ENCODE measurements around the gene AUTS2. TPM values are rescaled to one million over a fixed set of nuclear protein-coding genes. Genes with fewer than 3 reads are reported as not detected.

Gene AUTS2
- total and polyA plus RNA-seq, 4 donors = 4.9 to 24.4 (median 7.0) TPM

DNA sequence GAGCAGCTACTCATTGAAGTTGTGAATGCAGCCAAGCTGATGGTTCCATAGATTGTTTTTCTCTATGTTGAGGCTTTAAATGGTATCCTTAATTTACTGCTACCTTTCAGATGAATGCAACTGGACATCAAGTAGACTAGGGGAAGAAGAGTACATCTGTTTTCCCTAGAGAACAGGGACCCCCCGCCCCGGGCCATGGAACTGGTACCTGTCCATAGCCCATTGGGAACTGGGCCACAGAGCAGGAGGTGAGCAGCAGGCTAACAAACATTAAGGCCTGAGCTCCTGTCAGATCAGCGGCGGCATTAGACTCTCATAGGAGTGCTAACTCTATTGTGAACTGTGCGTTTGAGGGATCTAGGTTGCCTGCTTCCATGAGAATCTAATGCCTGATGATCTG lies 391.3 kb downstream of the AUTS2 start:
- no peak overlapping the region for H3K4me3 ChIP-seq (ENCODE audit: low read depth in 1 of 3, low read length in 3 of 3)
- no peak for DNase-seq (ENCODE audit: low spot score)
- 97% methylated on average over 5 of the region's 5 CpGs for WGBS
- no peaks in the 10 kb centered on the region for H3K36me3 ChIP-seq (ENCODE audit: control insufficient read depth in 4 of 4, insufficient read depth in 3 of 4, low read depth in 1 of 4, low read length in 3 of 4)
- H3K4me1 ChIP-seq (ENCODE audit: control insufficient read depth in 4 of 4, insufficient read depth in 4 of 4, low read length in 3 of 4) = peaks cover 0 to under 1% (median 0%) of the 10 kb centered on the region in 4 donors
- H3K27me3 ChIP-seq (ENCODE audit: control insufficient read depth in 4 of 4, insufficient read depth in 4 of 4, low read length in 3 of 4) = no peaks in the 10 kb centered on the region
- TF ChIP-seq YY1 (IDR thresholded peaks at IDR 0.05) = no peak
- no peak for TF ChIP-seq NR2F2 (IDR thresholded peaks at IDR 0.05)
- H3K27ac ChIP-seq (ENCODE audit: low read depth in 1 of 2, low read length in 2 of 2) = no peak overlapping the region
- H3K9me3 ChIP-seq (ENCODE audit: control insufficient read depth in 4 of 4, low read length in 3 of 4) = no peaks in the 10 kb centered on the region
- H3K9ac ChIP-seq (ENCODE audit: low read depth in 1 of 2, low read length in 2 of 2) = no peak overlapping the region

GRCh38 chr7:69992938-69993337 lies 394.7 kb downstream of the AUTS2 start:
- no peak overlapping the region for H3K4me3 ChIP-seq (ENCODE audit: low read depth in 1 of 3, low read length in 3 of 3)
- WGBS = 77% methylated on average over 4 of the region's 4 CpGs
- DNase-seq (ENCODE audit: low spot score) = no peak
- no peaks in the 10 kb centered on the region for H3K36me3 ChIP-seq (ENCODE audit: control insufficient read depth in 4 of 4, insufficient read depth in 3 of 4, low read depth in 1 of 4, low read length in 3 of 4)
- H3K27ac ChIP-seq (ENCODE audit: low read depth in 1 of 2, low read length in 2 of 2) = no peak overlapping the region
- no peaks in the 10 kb centered on the region for H3K9me3 ChIP-seq (ENCODE audit: control insufficient read depth in 4 of 4, low read length in 3 of 4)
- H3K9ac ChIP-seq (ENCODE audit: low read depth in 1 of 2, low read length in 2 of 2) = no peak overlapping the region
- H3K4me1 ChIP-seq (ENCODE audit: control insufficient read depth in 4 of 4, insufficient read depth in 4 of 4, low read length in 3 of 4) = peaks cover 0 to 4% (median 0%) of the 10 kb centered on the region in 4 donors
- H3K27me3 ChIP-seq (ENCODE audit: control insufficient read depth in 4 of 4, insufficient read depth in 4 of 4, low read length in 3 of 4) = no peaks in the 10 kb centered on the region
- TF ChIP-seq REST (IDR thresholded peaks at IDR 0.05) (no peak), TAF1 (conservative IDR thresholded peaks at IDR 0.05) (no peak), FOXA2 (IDR thresholded peaks at IDR 0.05) (no peak), NR2F2 (IDR thresholded peaks at IDR 0.05) (no peak), CTCF (IDR thresholded peaks at IDR 0.05; ENCODE audit: low read depth, low read length, missing input control) (no peak), YY1 (IDR thresholded peaks at IDR 0.05) (no peak), HNF4G (IDR thresholded peaks at IDR 0.05) (no peak), FOXA1 (IDR thresholded peaks at IDR 0.05) (no peak), EGR1 (IDR thresholded peaks at IDR 0.05; ENCODE audit: low read depth in 2 of 2) (no peak), RAD21 (IDR thresholded peaks at IDR 0.05) (no peak), HNF4A (conservative IDR thresholded peaks at IDR 0.05) (no peak), ATF3 (IDR thresholded peaks at IDR 0.05) (no peak), SP1 (IDR thresholded peaks at IDR 0.05) (no peak), RXRA (IDR thresholded peaks at IDR 0.05) (no peak), JUND (IDR thresholded peaks at IDR 0.05) (no peak), GABPA (IDR thresholded peaks at IDR 0.05 in 1 of 2, conservative IDR thresholded peaks at IDR 0.05 in 1 of 2) (no peak)
- TF ChIP-seq, protein P1, sequence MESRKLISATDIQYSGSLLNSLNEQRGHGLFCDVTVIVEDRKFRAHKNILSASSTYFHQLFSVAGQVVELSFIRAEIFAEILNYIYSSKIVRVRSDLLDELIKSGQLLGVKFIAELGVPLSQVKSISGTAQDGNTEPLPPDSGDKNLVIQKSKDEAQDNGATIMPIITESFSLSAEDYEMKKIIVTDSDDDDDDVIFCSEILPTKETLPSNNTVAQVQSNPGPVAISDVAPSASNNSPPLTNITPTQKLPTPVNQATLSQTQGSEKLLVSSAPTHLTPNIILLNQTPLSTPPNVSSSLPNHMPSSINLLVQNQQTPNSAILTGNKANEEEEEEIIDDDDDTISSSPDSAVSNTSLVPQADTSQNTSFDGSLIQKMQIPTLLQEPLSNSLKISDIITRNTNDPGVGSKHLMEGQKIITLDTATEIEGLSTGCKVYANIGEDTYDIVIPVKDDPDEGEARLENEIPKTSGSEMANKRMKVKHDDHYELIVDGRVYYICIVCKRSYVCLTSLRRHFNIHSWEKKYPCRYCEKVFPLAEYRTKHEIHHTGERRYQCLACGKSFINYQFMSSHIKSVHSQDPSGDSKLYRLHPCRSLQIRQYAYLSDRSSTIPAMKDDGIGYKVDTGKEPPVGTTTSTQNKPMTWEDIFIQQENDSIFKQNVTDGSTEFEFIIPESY (IDR thresholded peaks at IDR 0.05) = no peak
- TF ChIP-seq, protein P2, sequence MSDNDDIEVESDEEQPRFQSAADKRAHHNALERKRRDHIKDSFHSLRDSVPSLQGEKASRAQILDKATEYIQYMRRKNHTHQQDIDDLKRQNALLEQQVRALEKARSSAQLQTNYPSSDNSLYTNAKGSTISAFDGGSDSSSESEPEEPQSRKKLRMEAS (IDR thresholded peaks at IDR 0.05) = no peak
